ENCODE data around the gene SETD1B.

GRCh38 chr12:121798787-121799155 is 5.0 kb upstream of the SETD1B start:
- TF ChIP-seq CTCF (conservative IDR thresholded peaks at IDR 0.05 in 1 of 2, IDR thresholded peaks at IDR 0.05 in 1 of 2; ENCODE audit: low read depth in 1 of 2, low read length in 2 of 2): no peak
- no peak for TF ChIP-seq EZH2 (IDR thresholded peaks at IDR 0.05; ENCODE audit: low read length, missing control alignments)

All from fibroblast of lung (primary cell).